SKM-1 treated with dmso at 0.1 percent for 144 hours (cell line): ENCODE data around the gene TTC28.
"Not testable (repeated sequence)": the region's sequence is repeated elsewhere in the genome, so short reads cannot be mapped to it uniquely, and the experiment has no call there.

Experiments used
- DNase-seq: peaks from one replicate; lab custom pipeline; 2025; ENCODE audit not compliant: unreplicated experiment; lab: John Stamatoyannopoulos, UW

TTC28 gene

DNA sequence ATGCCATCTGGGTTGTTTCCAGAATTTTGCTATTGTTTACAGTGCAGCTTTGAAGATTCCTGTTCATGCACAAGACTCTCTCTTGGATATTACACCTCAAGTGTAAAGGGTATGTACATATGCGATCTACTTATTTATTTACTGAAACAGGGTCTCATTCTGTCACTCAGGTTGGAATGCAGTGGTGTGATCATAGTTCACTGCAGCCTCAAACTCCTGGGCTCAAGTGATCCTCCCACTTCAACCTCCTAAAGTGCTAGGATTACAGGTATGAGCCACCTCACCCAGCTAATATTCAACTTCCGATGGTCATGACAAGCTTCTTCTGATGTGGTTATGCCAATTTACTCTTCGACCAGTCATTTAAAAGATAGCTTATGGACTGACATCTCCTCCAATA lies 602.5 kb downstream of the TTC28 start:
- DNase-seq = no peak

DNA sequence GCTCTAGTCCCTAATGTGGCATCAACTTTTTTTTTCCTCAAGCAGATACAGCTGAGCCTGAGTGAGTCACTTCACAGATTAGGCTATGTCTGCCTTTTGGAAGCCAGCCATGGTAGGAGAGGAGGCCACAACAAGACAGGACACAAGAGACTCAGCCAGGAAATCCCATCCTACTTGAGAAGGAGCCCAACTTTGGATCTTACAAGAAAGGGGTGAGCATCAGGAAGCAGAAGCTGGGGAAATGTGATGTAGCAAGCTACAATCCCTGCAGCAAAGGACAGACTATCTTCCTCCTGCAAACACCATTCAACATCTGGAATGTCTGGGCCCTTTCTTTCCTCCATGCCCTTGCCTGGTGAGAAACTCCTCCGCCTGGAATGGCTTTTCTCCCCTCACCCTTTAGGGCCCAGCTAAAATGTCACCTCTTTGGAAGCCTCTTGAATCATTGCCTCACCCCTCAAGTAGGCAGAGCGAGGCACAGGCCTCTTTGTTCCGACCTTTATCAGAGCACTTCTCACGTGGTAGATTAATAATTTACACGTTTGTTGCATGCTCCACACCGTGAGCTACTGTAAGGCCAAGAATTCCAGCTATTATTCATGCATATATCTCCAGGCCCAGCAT lies 604.2 kb downstream of the TTC28 start:
- no peak for DNase-seq

DNA sequence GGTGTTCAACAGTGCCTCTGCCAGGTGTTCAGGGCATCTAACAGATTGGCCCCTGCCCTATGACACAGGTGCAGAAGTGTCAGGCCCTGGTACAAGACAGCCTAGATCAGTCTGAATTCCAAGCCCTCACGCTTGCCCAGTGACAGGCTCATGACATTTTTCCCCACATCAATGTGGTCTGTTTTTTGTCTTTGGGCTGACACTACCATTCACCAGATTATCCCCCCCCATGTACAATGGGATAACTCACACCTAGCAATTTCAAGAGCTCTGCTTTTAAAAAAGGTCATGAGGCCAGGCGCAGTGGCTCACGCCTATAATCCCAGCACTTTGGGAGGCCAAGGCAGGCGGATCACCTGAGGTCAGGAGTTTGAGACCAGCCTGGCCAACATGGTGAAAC lies 605.1 kb downstream of the TTC28 start:
- no peak for DNase-seq

DNA sequence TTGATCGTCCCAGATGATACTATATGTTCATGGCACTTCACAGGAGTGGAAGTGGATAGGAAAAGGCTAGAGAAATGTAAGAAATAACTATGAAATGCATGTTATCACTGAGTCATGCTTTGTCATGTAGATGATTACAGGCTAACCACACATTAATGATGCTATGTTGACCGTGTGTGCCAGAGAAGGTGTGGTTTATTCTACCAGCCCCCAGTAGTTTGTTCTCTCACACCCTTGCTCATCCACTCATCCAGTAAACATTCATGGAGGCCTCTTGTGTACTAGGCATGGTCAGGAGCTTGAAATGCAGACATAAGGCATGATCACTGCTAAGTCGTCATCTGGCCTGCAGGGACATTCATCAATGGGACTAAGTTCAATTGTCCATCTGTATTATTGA lies 607.6 kb downstream of the TTC28 start:
- no peak for DNase-seq

DNA sequence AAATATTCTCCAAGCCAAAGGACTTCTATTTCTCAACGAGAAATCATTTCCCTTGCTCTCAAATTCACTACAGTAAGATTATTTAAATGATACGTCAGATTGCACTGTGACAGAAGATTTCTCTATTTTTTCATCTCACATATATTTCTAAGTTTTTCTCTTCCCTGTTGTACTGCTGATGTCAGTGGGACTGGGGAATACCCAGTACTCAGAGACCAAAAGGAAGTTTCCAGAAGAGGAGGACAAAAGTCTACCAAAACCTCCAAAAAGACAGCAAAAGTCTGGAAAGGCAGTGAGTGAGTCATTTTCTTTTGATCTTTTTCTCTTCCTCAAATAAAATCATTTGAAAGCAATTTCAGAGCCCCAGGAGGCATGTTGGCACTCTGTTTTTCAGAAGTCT lies 610.8 kb downstream of the TTC28 start:
- no peak for DNase-seq

DNA sequence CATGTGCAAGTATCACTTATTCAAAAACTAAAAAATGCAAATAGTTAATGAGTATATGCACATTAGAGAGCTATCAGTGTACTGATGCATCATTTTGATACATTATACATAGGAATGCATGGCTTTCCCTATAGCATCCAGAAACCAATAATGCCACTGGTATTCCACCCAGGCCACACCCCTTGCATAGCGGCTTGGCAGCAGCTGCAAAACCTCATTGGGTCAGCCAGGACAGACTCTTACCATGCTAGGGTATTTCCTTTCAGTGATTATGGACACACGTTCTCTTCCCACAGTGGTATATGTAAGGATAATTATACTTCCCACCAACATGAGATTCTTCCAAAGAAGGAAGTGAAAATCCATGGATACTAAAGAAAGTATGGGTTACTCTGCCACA lies 614.7 kb downstream of the TTC28 start:
- DNase-seq = no peak

DNA sequence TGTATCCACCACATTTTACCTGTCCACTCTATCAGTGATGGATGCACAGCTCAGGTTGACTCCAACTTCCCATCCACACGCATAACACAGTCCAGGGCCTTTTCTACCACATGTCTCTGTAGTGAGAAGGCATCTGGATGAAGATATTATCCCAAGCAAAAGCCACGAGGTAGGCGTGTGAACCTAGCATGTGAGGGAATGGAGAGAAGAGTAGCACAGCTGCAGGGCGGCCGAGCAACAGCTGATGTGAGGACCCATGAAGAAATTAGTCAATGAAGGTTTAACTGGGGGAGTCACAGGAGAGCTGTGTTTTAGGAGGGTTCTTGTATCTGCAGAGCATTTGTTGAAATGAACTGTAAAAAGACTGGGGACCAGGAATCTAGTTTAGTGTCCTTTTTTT lies 616.0 kb downstream of the TTC28 start:
- no peak for DNase-seq

DNA sequence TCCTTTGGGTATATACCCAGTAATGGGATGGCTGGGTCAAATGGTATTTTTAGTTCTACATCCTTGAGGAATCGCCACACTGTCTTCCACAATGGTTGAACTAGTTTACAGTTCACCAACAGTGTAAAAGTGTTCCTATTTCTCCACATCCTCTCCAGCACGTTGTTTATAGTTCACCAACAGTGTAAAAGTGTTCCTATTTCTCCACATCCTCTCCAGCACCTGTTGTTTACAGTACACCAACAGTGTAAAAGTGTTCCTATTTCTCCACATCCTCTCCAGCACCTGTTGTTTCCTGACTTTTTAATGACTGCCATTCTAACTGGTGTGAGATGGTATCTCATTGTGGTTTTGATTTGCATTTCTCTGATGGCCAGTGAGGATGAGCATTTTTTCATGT lies 619.0 kb downstream of the TTC28 start:
- DNase-seq = not testable (repeated sequence)

DNA sequence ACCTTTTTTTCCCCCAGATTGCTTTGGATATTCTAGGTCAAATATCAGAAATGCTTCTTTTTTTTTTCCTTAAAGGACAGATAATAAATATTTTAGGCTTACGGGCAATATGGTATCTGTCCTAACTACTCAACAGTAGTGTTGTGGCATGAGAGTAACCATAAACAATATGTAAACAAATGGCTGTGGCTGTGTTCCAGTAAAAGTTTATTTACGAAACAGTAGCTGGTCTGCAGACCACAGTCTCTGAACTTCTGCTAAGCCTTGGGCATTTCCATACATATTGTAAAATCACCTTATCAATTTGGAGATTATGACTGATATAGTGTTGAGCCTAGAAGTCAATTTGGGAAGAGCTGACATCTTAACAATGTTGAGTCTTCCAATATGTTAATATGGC lies 621.6 kb downstream of the TTC28 start:
- no peak for DNase-seq

DNA sequence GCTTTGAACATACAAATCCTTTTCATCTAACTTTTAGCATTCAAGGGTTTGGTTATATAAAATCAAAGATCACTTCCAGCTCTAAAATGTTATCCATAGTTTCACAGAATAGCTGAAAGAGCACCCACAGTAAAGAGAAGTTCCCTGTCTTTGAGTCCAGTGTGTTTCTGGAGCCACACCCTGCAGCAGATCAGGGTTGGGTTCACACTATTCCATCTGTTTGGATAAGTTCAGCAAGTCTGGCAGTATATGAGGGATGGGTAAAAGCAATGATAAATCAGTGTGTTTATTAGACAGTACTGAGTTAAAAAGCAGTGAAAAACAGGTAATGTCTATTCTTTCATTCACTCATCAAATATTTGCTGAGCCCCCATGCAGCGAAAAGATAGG lies 624.8 kb downstream of the TTC28 start:
- DNase-seq = no peak

DNA sequence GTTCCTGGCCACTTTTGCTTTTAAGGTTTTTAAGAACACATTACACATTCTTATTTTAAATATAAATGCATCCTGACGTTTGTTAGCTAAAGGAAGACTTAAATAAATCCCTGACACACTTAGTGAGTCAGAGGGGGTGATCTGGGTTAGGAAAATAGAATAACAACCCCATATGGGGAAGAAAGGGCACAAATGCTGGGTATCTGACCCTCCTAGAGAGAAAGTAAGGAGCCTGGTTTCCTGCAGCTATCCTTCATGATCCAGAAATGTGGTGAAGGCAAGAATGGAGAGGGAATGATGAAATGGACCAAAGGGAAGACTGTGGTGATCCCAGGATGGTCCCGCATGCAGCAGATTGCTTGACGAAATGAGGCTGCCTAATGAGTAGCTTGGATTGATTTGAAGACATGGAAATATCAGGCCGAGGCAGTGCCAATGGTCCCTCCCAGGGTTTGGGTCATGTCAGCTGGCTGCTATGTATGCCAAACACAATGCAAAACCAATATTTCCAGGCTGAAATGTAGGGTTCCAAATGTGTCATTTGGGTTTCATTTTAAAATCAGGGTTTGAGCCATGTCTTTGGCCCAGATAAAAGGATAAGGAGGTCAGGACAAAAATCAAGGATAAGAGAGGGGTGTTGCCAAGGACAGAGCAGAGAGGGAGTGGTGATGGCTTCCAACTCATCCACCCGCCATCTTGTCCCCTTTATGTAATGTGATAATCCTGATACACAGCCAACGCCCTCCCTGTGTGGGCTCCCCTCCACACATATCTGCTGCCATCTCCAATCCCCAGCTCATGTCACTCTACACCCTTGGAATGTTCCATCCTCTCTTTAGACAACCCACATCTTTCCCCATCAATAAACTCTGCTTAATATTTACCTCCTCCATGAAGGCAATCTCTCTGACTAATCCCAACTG lies 625.5 kb downstream of the TTC28 start:
- DNase-seq = no peak

DNA sequence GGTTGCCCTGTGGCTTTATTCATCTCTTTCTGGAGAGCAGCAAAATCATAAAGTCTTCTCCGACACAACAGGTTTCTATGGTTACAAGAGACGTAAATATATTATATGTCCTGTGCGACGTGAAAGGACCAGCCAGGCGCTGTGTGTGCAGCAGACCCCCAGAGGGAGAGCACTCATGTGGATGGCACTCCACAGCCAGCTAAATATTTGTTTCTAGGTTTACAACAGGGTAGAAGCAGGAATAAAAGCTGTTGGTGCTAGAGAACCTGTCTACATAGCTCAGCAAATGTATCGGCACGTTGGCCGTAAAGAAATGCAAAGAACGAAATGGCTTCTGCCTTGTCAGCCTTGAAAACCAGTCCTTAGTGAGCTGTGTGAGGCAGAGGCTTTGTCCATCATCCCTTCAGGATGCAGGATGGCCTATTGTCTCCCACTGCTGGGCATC lies 626.8 kb downstream of the TTC28 start:
- DNase-seq = no peak

DNA sequence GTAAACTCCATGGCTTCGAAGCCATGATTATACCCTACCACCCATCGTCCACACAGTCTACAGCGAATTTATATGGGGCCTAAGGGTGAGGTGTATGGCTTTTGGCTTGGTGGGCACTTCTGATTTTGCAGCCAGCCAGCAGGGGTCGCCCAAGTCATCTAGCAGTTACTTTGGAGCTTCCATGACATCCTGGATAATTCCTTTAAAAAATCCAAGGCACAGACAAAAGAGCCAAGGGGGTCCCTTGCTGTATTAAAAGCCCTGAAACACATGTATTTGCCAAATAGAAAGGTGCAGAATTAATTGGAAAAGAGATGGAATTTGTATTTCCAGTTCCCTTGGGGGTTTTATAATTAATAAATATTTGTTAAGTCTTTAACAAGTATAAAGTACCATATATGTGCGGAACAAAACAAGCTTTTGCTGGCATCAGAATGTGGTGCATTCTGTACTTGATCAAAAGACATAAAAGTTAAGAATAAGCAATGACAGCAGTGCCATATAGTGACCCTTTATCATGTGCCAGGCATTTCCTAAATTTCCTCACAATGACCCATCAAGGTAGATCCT lies 627.8 kb downstream of the TTC28 start:
- DNase-seq = no peak

DNA sequence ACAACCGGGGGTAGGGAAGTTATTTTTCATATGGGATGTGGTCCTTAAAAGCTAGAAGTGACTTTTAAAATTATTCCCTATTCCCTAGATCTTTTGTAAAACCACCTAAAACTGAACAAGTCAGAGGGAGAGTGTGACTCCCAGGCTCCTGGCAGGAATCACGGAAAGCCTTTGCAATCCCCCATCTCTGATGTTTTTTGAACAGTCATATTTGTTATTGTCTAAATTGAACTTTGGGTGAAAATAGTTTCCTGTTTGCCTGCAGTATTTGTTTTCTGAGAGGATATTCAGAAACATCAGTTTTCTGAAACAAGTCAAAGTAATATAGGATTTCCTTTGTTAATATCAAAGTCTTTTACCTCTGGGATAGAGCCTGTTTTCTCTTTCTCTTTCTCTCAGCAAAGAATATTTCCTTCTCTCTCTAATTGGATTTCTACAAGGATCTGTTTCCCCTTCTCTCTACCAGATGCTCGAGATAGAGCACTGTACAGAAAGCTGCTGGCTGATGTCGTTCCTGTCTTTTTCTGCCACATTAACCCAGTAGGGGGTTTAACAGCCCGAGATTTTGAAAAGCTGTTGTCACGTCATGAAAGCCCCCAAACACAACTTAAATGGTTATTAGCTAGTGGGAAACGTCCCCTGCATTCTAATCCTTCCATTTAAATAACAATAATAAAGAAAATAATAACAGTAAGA lies 628.4 kb downstream of the TTC28 start:
- no peak for DNase-seq

DNA sequence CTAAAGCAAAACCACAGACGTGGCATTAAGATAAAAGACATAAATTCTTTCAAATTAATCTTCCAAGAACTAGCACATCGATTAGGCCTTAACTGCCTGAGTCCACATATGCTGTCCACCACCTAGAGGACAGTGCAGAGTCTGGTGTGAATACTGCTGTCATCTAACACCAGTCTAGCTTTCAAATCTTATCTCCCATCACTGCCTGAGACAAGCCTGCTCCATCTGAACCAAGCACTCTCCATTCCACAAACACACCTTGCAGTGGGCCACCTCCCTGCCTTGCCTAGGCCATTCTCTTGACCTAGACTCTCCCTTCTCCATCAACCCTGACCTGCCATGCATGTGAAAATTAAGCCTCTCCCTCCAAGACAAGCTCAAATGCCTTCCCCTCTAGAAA lies 631.1 kb downstream of the TTC28 start:
- DNase-seq = no peak

DNA sequence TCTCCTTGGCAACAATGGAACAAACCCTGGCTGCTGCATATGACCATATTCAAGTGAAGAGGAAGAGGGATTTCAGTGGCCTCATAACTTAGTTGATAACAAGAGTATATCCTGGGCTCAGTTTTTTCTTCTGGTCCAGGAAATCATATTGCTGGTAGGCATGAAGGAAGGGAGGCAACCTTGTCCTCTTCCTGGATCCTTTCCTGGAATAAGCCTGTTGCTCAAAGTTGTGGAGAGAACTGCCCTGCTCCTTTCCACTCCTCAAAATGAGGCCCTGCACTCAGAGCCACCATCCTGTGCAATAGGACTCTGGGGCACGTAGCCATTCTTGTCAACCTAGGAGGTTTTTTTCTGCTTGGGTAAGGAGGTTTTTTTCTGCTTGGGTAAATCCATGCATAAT lies 631.9 kb downstream of the TTC28 start:
- DNase-seq = no peak

DNA sequence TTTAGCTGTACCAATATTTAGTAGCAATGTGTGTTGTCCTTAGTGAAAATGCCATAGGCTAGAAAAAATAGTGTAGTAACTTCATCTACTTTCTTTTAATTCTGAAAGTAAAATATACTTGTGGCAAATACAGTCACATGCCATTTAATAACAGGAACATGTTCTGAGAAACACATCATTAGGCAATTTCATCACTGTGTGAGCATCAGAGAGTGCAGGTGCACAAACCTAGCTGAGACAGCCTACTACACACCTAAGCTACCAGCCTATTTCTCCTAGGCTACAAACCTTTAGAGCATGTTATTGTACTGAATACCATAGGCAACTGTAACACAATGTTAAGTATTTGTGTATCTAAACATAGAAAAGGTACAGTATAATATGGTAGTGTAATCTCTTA lies 633.5 kb downstream of the TTC28 start:
- DNase-seq = no peak

DNA sequence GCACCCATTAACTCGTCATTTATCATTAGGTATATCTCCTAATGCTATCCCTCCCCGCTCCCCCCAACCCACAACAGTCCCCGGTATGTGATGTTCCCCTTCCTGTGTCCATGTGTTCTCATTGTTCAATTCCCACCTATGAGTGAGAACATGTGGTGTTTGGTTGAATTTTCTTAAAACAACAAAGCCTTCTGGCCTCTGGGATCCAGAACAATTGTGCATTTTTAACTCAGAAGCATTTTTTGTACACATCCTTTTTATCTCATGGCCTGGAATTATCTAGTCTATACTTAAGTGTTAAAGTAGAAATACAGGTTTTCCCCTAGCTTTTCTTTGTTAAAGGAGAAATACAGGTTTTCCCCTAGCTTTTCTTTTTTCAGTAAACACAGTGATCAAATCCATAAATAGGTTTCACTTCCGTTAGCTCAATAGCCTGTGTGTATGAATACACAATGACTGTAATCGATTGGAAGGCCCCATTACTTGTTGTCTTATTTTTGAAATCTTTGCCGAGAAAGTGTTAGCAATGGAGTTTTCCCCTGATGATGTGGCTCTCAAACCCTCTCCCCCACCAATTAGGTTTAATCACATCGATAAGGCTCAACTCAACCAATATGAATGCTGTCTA lies 635.0 kb downstream of the TTC28 start:
- no peak for DNase-seq

DNA sequence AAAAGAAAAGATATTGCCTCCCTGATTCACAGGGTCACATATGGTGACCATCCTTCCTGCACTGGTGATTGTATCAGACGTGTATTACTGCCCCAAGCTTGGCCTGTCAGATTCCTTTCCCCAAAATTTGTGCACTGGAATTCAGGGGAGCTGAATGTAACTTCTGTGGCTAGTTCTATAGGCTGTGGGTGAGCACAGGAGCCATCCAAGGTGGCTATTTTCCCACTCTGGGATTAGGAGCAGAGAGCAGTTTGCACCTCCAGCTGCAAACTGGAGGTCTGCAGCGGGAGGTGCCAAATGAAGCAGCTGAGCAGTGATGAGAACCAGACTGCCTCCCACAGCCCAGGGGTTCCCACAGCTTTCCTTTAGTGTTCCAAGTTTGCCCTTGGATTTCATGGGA lies 636.4 kb downstream of the TTC28 start:
- no peak for DNase-seq

DNA sequence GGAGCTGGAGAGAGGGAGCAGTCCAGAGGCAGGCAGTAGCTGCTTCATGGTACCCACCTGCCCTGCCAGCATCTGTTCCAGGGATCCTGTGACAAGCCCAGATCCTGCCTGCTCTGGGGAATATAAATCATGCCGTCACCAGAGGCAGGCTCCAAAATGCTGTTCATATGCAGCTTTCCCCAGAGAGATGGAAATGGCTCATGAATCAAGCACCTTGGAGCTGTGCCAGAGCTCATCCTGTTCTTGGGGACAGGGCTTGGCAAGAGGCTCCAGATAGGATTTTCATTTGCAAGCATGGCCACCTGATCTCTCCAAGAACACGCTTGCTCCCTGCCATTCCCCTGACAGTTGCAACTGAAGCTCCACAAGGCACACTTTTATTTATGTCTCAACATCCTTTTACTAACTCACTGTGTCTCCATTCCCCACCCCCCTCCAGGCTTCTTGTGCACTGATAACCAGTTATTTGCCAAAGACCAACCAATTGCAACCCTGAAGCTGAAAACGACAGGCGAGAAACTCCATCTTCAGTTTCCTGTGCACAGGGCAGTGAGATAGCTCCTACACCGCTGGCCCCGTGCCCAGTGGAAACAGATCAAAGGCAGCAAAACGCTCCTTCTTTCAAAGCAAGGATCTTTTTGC lies 644.8 kb downstream of the TTC28 start:
- no peak for DNase-seq
